Hypothalamus (tissue), 51 donors: ENCODE data around the gene HSD17B4.
"Not testable (repeated sequence)": the region's sequence is repeated elsewhere in the genome, so short reads cannot be mapped to it uniquely, and the experiment has no call there.

Experiments used
- DNase-seq, 51 donors: peaks; one replicate each; lab custom pipeline; 2025; lab: John Stamatoyannopoulos, UW

HSD17B4 gene

GRCh38 chr5:119476341-119476740, 24.0 kb downstream of the HSD17B4 start:
- DNase-seq: peak in 3 of 51 donors; percentile 22 to 28 (median 23)

DNA sequence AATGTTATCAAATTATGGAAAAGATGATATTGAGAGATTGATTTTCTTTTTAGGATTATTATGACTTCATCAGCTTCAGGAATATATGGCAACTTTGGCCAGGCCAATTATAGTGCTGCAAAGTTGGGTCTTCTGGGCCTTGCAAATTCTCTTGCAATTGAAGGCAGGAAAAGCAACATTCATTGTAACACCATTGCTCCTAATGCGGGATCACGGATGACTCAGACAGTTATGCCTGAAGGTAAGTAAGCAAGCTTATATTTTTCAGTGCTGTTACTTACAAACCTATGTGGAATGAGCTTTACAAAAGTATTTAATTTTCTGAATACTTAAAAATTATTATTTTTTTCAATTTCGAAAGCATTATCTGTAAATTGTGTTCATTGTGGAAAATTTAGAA, 26.5 kb downstream of the HSD17B4 start:
- no peak for DNase-seq

GRCh38 chr5:119480629-119481028, 28.3 kb downstream of the HSD17B4 start:
- not testable (repeated sequence) for DNase-seq

DNA sequence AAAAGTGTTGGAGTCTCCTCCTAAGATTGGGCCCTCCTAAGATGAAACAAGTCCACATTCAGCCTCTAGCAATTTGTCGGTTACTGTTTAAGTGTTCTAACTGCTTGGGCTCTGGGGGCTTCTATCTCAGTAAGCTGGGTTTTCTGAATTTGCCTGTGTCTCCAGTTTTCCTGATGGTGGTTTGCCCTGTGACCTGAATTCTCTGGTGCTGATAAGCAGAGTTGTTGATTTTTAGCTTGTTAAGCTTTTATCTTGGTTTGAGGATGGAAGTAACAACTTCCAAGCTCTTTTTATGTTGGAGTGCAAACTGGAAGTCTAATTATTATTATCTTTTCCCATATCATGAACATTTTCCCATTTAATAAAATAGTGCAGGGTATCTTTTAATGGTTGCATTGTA, 30.9 kb downstream of the HSD17B4 start:
- no peak for DNase-seq

GRCh38 chr5:119484884-119485283, 32.6 kb downstream of the HSD17B4 start:
- no peak for DNase-seq

GRCh38 chr5:119501671-119502179, 49.4 kb downstream of the HSD17B4 start:
- no peak for DNase-seq

GRCh38 chr5:119503939-119504338, 51.6 kb downstream of the HSD17B4 start:
- not testable (repeated sequence) for DNase-seq

GRCh38 chr5:119512277-119512676, 60.0 kb downstream of the HSD17B4 start:
- no peak for DNase-seq

- no peak for DNase-seq
Measured at GRCh38 chr5:119515192-119515591, 62.9 kb downstream of the HSD17B4 start.

- not testable (repeated sequence) for DNase-seq
Measured at GRCh38 chr5:119517115-119517514, 64.8 kb downstream of the HSD17B4 start.

DNA sequence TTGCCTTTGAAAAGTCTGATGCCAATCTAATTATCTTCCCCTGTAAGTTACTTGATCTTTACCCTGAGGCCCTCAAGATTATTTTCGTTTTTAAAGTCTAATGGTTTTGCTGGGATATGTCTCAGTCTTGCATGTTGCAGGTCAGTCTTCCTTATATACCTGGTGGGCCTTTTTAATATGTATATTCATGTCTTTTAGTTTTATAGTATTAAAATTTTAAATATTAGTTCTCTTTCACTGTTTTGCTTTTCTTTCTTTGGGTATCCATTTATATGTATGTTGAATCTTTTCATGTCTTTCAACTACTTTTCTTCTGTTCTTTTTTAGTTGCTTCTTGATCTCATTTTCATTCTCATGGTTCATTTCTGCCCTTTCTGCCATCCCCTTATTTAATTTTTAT, 68.9 kb downstream of the HSD17B4 start:
- no peak for DNase-seq

- no peak for DNase-seq
Measured at GRCh38 chr5:119522841-119523240, 70.5 kb downstream of the HSD17B4 start.

- DNase-seq: no peak
Measured at GRCh38 chr5:119524485-119524884, 72.2 kb downstream of the HSD17B4 start.

DNA sequence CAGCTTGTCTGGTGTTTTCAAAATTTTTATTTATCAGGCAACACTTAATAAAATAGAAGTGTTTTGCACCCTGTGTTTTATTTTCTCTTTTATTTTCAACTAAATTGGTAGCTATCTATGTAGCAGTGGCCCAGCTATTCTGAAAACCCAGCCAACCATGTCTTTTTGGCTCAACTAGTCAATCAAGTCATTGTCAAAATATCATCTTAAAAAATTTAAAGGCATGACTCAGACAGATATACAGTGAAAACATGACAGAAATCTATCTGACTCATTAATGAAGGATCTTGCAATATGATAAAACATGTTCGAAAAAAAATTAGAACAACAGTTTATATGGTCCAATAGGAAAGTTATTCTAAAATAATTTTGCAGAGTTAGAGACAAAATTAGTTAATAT, 75.1 kb downstream of the HSD17B4 start:
- DNase-seq: no peak

DNA sequence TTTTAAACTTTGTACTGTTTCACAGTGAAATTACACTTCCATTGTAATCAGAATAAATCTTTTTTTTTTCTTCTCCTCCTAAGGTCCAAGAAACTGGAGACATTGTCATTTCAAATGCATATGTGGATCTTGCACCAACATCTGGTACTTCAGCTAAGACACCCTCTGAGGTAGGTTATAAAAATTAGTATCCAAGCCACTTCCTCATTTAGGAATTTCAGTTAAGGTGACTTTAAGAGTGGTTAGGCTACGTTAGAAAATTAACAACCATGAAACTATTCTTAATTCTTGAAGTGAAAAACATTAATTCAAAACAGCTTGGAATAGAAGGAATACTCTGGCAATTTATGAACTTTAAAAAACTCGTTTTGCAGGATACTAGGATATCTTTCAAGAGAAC, 77.5 kb downstream of the HSD17B4 start:
- DNase-seq: no peak

- DNase-seq: no peak
Measured at GRCh38 chr5:119532637-119533036, 80.3 kb downstream of the HSD17B4 start.

GRCh38 chr5:119537704-119538103, 85.4 kb downstream of the HSD17B4 start:
- DNase-seq: no peak

DNA sequence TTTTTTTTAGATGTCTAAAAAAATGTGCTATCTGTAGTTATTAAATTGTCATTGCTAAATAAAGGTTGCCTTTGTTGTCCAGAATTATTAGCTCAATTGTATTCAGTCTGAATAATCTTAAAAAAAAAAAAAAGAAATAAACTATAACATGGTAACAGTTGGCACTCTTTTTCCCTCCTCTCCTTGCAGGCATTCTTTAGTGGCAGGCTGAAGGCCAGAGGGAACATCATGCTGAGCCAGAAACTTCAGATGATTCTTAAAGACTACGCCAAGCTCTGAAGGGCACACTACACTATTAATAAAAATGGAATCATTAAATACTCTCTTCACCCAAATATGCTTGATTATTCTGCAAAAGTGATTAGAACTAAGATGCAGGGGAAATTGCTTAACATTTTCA, 89.4 kb downstream of the HSD17B4 start:
- no peak for DNase-seq

GRCh38 chr5:119551819-119552218, 99.5 kb downstream of the HSD17B4 start:
- DNase-seq: no peak

DNA sequence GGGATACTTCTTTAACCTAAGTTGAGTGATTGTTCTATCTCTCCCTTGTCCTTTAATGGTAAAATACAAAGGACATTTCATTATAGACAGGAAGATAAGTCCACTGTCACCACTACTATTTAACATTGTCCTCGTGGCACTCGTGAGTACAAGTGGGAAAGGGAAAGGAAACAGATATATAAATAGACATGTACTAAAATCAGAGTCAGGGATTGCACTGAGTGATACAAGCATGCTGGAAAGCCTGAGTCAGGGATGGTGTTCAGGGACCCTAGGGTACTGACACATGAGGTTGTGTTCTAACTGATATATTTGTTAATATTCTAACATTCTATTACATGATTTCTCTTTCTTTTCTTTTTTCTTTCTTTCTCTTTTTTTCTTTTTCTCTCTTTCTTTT, 102.3 kb downstream of the HSD17B4 start:
- DNase-seq: no peak

DNA sequence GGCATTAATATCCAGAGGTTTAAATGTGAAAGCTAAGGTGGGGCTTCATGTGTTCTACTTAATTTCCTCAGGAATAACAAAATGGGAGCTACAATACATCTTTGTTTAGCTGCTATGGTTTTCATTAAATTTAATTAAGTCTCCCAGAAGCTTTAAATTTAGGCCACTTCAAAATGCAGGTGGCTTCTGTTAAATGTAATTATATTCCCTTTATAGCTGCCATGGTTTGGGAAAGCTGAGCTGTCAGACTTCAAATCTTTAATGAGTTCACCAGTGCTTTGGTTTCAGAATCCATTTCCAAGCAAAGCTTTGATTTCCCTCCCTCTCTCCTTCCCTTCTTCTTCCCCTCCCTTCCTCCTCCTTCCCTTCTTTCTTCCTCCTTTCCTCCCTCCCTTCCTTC, 118.6 kb downstream of the HSD17B4 start:
- DNase-seq: no peak

DNA sequence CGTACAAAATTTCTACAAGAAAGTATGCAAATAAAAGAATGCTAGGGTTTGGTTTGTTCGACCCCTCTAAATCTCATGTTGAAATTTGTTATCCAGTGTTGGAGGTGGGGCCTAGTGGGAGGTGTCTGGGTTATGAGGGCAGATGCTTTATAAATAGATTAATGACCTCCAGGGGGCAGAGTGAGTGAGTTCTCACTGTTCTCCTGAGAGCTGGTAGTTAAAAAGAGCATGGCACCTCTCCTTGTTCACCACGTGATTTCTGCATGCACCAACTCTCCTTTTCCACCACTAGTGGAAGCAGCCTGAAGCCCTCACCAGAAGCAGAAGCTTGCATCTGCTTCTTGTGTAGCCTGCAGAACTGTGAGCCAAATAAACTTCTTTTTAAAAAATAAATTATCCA, 126.6 kb downstream of the HSD17B4 start:
- DNase-seq: no peak

DNA sequence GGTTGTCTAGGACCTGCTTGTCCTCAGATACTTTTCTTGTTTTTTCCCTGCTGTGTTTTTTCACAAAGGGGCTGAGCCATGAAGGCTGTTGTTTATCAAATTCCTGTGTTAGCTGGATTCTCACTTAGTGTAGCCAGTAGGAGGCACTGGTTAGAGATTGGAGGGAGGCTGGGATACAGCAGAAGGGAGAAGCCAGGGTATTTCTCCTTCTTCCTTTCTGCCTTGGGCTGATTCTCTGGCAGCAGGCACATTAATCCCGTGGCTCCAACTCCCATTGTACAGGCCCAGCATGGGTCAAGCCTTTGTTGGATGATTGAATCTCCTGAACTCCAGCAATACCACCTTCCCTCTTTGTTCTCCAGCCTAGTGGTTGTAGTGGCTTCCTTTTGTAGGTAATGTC, 130.7 kb downstream of the HSD17B4 start:
- DNase-seq: no peak

DNA sequence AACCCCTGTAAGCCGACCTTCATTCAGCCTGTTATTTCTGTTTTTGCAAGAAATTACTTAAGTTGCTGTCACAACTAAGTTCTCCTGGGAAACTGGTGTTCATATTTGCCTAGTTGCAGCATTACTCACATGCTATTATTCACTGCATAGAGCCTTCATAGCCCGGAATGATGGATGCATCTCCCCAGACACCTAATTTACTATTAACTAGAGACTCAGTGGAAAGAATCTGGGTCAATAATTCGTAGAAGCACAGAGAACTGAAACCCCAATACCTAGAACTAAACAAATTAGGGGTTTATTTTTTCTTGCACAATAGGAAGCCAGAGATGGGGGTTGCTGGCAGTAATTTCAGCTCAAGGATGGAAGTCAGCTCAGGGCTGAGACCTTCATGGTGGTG, 131.4 kb downstream of the HSD17B4 start:
- no peak for DNase-seq
